GM18505 (cell line): Measurements from ENCODE around the gene DEDD2.
A peak's percentile ranks its signal among the peaks of the same experiment; 100 is the strongest.

ENCODE experiments used
- ATAC-seq: cut with Tn5 transposase; IDR thresholded peaks from one replicate; pipeline ENCODE4 v1.9.1; 2021; ENCODE audit not compliant: unreplicated experiment
- POLR2A ChIP-seq: IDR thresholded peaks from 4 replicates; pipeline ENCODE4 v1.6.1; 2011; ENCODE audit warnings: borderline replicate concordance; ENCODE audit not compliant: insufficient read depth, insufficient read length; ENCODE audit errors: extremely low read depth

Gene DEDD2

GRCh38 chr19:42245231-42245630 is 27.8 kb upstream of the DEDD2 start:
- TF ChIP-seq POLR2A: no peak

DNA sequence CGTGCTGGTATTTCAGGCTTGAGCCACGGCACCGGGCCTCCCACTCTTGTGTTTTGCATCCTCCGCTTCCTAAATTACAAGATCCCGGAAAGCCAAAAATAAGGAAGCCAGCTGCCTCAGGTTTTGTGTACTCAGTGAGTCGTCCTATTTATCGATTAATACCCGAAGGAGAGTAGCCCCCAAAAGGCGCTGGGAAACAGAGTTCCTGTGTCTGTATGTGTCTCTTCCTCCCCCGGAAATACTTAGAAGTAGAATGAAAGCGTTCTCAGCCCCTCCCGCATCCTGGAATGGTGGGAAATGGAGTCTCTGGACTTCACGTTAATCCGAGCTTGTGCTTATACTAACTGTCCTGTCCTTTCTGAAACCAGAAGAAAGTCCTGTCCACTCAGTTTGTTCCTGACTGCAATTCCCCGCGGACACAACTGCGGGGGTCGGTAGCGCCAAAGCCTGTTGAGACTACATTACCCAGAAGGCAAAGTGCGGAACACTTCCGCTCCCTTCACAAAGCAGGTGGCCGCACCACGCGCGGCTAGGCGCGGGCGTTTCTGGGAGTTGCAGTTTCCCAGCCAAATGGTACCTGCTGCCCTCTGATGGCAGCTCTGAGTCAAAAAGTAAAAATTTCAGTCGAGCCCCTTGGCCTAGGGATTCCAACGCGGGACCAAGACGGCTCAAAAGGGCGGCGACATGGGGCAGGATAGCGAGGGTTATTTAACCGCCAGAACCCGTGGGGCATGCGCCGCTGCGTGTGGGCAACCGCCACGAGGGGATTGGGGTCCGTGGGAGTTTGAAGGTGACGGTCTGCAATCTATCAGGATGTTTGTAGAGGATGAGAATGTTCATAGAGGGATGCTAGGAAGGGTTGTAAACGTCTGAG is 27.1 kb upstream of the DEDD2 start:
- ATAC-seq: peak; percentile 38
- TF ChIP-seq POLR2A: no peak

More at GRCh38 chr19:42245231-42245630, 27.8 kb upstream of the DEDD2 start:
- ATAC-seq: no peak

DNA sequence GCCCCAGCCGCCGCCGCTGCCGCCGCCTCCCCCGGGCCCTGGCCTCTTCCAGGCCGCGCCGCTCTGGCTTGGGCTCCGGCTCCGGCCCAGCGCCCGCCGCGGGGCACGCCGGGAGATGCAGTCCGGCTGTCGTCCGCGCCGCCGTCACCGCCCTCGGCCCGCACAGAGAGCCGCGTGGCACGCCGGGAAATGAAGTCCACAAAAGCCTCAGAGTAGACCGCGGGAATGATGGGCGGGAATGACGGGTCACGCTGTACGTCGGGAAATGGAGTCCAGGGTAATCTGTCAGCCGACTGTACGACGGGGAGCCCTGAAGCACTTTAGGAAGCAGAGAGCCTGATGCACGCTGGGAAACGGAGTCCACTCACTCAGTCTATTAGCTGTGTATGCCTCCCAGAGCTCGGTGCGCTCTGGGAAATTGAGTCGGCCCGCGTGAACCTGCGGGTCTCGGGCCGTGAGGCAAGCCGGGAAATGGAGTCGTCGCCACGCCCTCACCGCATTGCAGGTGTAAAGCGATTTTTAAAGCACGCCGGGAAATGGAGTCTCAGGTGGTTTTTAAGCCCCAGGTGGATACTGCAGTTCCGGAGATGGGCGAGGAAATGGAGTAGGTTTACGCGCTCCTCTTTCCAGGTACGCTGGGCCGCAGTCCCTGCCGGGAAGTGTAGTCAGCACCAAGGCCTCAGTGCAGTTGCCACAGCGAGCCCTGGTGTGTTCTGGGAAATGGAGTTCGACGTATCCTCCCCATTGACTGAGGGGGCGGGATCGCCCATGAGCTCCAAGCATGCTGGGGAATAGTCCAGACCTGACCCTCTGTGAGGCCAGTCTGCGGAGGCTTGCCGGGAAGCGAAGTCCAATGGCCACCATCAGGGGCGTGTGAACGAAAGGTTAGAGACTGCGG is 25.3 kb upstream of the DEDD2 start, which contains the start of gene GSK3A:
TSS of gene GSK3A (minus strand) at position 91 of the 898 bp plus-strand sequence. CDS start 137 bp downstream, outside the sequence.
- ATAC-seq: peak; percentile 52
- TF ChIP-seq POLR2A: peak; percentile 85

GRCh38 chr19:42242069-42242511 is 24.6 kb upstream of the DEDD2 start:
- no peak for TF ChIP-seq POLR2A
- ATAC-seq: no peak

GRCh38 chr19:42241279-42241678 is 23.8 kb upstream of the DEDD2 start:
- no peak for ATAC-seq
- TF ChIP-seq POLR2A: no peak

DNA sequence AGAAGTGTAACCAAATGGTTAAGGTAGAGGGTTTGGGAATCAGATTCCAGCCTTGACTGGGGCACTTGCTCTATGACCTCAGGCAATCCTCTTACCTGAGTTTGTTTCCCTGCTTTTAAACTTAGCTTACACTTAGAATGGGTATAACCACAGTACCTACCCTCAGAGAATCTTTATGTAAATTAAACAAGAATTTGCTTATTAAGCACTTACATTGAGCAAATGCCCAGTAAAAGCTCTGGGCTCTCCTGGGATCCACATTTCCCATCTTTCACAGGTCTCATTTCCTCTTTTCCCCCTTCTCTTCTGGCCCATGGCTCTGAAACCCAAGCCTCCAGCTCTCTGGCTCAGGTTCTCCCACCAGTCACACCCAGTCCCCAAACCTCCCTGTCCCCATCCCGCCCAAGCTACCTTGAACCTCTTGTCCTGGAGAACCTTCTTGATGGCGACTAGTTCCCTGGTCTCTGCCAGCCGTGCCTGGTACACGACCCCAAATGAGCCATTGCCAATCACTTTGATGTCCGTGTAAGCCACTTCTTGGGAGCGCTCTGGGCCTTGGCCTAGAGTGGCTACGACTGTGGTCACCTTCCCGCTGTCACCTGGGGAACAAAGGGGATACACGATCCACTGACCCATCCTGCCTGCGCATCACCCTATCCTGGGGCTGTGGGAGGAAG is 22.2 kb upstream of the DEDD2 start:
- no peak for ATAC-seq
- TF ChIP-seq POLR2A: no peak

GRCh38 chr19:42235181-42235580 is 17.7 kb upstream of the DEDD2 start:
- TF ChIP-seq POLR2A: no peak
- no peak for ATAC-seq

GRCh38 chr19:42234364-42234763 is 16.9 kb upstream of the DEDD2 start:
- no peak for ATAC-seq
- no peak for TF ChIP-seq POLR2A

DNA sequence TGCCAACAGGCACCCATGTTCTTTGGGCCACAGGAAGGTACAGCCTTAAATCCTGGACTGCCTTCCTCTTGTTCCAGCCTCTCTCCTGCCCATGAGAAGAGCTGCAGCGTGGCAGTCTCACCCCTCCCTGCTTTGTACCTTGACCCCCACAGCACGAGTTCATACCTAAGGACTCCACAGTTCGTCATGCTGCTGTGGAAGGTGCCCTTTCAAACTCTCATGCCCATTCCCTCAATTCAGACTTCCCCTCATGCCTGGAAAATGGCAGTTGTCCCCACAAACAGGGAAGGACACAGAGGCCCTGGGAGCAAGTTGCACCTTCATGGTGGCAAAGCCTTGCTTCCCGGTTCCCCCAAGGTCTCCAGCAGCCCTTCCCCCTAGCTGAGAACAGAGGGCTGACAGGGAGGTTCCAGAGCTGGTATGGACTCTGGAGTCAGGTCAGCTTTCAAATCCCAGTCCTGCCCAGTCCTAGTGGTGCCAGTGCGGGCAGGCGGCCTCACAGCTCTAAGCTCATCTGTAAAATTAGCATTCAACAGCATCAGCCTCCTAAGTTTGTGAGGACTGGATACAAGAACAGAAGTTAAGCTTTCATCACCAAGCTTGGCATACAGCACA is 16.3 kb upstream of the DEDD2 start:
- no peak for ATAC-seq
- no peak for TF ChIP-seq POLR2A

DNA sequence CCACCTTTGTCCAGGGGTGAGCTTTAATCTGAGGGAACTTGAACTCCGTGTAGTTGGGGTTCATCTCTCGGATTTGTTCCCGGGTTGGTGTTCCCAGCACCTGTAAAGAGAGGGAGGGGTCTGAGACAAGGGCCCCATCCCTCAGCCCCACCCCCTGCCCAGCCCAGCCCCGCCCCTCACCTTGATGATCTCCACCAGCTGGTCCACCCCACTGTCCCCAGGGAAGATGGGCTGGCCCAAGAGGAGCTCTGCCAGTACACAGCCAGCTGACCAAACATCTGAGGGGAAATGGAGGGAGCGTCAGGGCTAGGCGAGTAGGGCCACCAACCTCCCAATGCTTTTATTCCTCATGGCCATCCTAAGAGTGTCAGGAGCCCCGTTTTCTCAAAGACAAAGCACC is 15.6 kb upstream of the DEDD2 start:
- ATAC-seq: no peak
- TF ChIP-seq POLR2A: no peak

DNA sequence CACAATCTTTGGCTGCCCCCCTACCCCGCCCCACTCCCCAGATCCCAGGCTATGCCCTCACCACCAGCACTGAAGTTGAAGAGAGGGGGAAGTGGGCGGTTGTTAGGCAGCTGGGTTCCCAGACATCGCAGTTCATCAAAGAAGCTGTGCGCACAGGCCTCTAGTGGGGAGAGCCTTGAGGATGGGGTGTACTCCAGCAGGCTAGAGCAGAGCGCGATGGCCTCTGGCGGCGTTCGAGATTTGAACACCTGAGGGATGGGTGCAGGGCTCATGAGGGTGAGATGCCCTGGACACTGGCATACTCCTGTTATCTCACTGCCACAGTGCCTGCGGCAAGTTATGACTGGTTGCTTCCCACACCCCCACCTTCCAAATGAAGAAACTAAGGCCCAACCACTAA is 15.0 kb upstream of the DEDD2 start:
- no peak for TF ChIP-seq POLR2A
- ATAC-seq: no peak

DNA sequence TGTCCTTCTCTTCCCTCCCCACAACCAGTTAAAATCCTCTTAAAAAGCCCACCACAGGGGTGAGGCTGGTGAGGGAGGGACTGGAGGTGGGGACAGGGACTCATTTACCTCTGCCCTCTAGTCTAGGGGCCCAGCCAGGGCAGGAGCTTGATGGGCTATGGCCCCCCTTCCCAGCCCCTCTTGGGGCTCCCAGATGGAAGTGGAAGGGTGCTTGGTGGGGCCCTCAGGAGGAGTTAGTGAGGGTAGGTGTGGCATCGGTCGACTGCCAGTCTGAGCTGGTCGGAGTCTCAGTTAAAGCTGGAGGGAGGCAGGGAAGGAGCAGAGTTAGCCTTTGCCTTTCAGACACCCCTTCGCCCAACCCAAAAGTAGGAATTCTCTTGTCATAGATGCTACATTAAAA is 13.1 kb upstream of the DEDD2 start:
- no peak for ATAC-seq
- TF ChIP-seq POLR2A: no peak
